Urothelium cell line (cell line): ENCODE results near the gene MED13L.
A peak's percentile ranks its signal among the peaks of the same experiment; 100 is the strongest.

ENCODE experiments used
- DNase-seq: peaks from one replicate; pipeline ENCODE4 v3.0.0; 2011; ENCODE audit warnings: low spot score, mixed read lengths
- FAIRE-seq: peaks from 2 replicates; lab custom pipeline; 2011; peaks lifted over from hg19 to GRCh38; lab: Jason Lieb, UNC

The MED13L gene

DNA sequence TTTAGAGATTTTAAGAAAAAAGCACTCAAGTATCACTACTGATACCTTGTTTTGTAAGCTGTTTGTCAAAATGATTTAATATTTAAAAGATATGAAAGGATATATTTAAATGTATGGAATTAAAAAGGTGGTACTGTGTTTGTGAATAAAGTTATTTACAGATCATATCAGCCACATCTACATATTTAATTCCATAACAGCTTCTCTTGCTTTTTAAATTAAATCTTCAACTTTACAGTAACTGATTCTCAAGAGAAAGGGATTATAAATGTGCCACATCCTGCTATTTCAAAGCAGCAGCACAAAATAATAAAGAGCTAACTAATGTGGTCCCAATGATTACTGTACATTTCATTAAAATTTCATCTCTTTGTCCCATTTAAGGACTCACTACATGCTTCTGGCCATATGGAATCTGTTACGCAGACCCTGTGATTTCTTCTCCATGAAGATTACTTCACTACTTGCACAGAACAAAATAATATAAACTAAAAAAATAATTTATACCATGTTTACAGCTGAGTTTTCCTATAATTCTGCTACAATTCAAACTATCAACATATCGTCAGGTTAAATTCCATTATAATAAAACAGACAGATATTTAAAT, 117.8 kb downstream of the MED13L start:
- FAIRE-seq (no peak), DNase-seq (no peak)

DNA sequence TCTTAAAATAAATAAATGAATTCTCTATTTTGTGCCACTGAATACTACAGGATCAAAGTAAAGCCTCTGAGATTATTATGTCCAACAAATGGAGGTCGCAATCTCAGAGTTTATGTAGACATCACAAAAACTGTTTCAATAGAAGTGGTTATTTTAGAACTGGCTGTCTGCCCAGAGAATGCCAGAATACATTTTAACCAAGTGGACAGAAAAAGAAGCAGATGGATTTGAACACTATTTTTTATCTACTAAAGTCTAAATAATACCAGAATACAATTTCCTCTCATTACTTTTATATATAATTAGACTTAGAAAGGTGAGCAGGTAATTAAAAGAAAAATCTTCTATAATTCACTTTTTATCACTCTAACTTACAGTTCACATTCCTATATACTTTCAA, 118.3 kb downstream of the MED13L start:
- DNase-seq (no peak), FAIRE-seq (no peak)

DNA sequence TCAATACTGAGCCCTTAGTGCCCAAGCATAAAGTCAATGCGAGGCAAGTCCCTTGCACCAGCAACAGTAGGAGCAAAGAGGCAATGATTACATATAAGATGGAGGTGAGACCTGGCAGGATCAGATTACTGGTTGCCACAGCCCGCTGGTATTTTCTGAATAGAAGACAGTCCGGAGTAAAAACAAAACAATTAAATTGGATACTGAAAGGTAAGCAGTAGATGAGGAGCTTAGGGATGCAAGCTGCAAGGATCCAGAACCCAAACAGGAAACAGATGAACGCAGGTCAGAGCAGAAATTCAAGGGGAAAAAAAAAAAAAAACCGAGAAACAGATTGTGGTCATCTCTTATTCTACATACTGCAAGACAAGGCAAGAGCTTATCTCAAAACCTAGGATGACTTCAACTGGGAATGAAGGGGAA, 119.6 kb downstream of the MED13L start:
- FAIRE-seq (no peak), DNase-seq (no peak)

GRCh38 chr12:116156614-116157013, 120.9 kb downstream of the MED13L start:
- DNase-seq (no peak), FAIRE-seq (no peak)

GRCh38 chr12:116155383-116155782, 122.1 kb downstream of the MED13L start:
- no peak for FAIRE-seq
- DNase-seq, result no peak

DNA sequence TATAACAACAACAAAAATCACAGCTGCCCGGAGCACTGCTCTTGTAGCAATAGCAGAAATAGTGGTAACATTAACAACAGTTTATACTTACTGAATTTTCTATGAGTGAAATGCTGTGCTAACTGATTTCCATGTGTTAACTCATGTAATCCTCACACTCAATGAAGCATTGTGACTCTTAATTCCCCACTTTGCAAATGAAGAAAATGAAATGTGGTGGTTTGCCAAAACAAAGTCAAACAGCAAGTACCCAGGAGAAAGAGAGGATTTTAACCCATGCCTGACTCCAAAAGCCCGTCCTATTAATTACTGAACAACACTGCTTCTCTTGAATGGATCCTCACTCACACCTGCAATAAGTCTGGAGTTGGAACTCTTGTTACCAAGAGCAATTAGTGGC, 123.5 kb downstream of the MED13L start:
- no peak for DNase-seq
- FAIRE-seq, result no peak

GRCh38 chr12:116153113-116153512, 124.4 kb downstream of the MED13L start:
- FAIRE-seq (no peak), DNase-seq (no peak)

DNA sequence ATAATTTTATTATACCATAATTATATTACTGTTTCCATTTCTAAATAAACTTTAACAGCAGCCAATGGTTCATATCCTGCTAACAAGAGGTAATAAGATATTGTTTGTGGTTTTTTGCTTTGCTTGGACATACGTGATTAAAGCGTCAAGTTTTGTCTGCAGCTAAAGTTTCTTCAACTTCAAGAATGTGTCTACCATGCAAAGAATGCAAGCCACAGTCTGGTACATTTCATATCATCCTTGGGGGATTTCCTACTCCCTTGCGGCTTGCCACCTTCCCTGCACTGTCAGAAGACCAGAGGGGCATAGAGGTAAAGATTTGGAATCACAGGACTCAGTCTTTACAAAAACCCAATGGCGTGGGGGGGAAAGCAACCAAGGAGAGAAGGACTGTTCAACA, 125.2 kb downstream of the MED13L start:
- FAIRE-seq (no peak), DNase-seq (peak; percentile 54)

DNA sequence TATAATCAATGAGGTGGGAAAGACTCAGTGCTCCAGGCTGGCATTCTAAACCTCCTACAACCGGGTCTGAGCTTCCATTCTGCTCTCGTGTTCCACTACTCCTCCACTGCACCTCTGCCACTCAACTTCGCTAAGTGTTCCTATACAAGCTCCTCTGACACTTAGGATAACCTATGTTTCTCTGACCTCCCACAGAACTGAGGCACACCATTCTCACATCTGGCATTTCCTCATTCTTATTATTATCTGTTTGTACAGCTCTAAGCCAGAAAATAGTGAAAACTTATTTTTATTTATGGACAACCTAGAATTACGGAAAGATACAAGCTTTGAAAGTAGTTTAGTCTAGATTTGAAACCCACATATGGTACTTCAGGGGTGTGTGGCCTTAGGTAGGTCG, 127.0 kb downstream of the MED13L start:
- no peak for FAIRE-seq

GRCh38 chr12:116150001-116150400, 127.5 kb downstream of the MED13L start:
- FAIRE-seq (no peak), DNase-seq (no peak)

More for the DNA sequence above, 127.0 kb downstream of the MED13L start:
- DNase-seq, result no peak

DNA sequence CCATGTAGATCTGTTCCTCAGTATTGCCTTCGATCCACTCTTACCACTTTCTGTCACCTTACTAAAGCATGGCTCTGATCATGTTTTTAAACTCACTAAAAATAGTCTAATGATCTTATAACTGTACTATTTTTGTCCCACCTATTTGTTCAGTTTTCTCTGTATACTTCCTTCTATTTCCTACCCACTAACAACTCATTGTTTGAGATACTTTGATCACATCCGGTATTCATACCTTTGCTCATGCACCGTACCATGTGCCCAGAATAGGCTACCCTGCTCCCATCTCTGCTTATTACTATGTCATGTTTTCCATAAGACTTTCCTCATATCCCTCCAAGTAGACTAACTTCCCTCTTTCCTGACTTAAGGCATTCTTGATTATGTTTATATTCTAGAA, 128.6 kb downstream of the MED13L start:
- no peak for FAIRE-seq

GRCh38 chr12:116146386-116146785, 131.1 kb downstream of the MED13L start:
- DNase-seq, result no peak
- FAIRE-seq, result no peak

More for the DNA sequence above, 128.6 kb downstream of the MED13L start:
- DNase-seq, result no peak

GRCh38 chr12:116145451-116145850, 132.0 kb downstream of the MED13L start:
- DNase-seq (no peak), FAIRE-seq (no peak)

DNA sequence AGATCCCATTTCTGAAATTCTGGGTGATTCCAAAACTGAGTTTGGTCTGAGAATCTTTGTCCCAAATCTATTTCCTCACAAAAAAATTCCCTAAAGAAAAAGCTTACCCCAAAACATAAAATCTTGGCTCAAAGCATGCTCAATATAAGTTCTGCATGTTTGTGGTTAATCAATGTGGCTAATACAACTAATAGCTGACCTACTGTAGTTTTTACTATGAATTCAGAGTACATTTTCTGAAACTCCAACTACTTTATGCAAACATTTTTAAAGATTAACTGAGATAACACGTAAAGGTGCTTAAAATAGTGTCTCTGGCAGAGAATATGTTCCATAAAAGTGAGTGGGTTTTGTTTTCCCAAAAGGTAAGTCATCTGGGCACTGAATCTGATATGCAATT, 133.1 kb downstream of the MED13L start:
- no peak for FAIRE-seq

DNA sequence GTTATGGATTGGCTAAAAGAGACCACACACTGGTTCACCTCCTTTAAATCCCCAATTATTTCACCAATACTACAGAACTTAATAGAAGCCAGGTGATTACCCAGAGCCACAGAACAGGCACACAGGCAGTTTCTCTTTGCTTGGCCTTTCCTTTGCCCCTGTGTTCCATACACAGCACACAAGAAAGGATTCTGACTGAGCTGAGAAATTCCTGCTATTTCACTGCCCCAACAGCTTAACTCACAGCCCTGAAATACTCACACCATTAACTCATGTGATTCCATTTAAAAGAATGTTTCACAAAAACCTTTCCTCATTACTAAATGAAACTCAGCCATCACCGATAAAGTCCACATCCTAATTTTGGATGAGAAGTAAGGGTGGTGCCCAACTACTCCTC, 133.6 kb downstream of the MED13L start:
- DNase-seq (no peak), FAIRE-seq (no peak)

More for the DNA sequence above, 133.1 kb downstream of the MED13L start:
- DNase-seq, result no peak

DNA sequence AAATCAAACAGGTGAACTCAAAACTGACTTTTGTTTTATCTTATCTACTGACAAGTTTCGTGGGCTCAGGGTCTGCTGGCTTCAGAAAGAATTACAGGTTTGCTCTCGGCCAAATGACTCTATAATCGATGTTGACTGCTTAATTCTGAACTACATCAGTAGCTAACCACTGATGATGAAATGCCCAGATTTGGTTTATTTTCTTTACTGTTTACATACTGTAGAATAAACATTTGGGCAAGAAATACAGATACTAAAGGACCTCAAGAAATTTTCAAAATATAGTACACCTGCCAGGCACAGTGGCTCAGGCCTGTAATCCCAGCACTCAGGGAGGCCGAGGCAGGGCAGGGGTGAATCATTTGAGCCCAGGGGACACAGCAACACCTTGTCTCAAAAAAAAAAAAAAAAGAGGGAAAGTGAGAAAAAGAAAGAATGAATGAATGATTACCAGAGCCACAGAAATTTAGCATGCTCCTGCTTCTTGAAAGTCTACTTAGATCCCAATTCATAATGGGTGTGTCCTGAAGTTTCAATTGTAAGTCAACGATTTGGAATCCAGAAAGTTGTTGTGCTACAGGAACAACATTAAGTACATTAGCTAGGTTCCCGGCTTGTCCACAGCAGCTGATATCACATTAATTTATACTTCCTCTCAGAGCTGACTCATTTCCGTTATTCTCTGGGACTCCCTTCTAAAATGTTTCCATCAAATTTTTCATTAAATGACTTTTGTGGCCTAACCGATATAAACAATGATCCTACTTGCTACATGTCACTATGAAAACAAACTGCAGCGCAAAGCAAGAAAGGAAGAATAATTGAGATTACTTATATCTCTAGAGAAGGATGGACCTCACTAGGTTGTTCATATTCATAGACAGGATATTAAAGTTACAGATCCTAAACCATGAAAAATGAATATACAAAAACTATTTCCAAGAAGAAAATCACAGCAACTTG, 134.3 kb downstream of the MED13L start:
- DNase-seq, result no peak

GRCh38 chr12:116141833-116142162, 135.7 kb downstream of the MED13L start:
- DNase-seq, result no peak
- no peak for FAIRE-seq

More for the DNA sequence above, 134.3 kb downstream of the MED13L start:
- no peak for FAIRE-seq

- no peak for DNase-seq
- no peak for FAIRE-seq
Observed at GRCh38 chr12:116141110-116141832, 136.2 kb downstream of the MED13L start.

- DNase-seq (no peak), FAIRE-seq (no peak)
Observed at GRCh38 chr12:116140529-116140928, 137.0 kb downstream of the MED13L start.

- FAIRE-seq, result no peak
- DNase-seq, result no peak
Observed at GRCh38 chr12:116138781-116139180, 138.7 kb downstream of the MED13L start.

DNA sequence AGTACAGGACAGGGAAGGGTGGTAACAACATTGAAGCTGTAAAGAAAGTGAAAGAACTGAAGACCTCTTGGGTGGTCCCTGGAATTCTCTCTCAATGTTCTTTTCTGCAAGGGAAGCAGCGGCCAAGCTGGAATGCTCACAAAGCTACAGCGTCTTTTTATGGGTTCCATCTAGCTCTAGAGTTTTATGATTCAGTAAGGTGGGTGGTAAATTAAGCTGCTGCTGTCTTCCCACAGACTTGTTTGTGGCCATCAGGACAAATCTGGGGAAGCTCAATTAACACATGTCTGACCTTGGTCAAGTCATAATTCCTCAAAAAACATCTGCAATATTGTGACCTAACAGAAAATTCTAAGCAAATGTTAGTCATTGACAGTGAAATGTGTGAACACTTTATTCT, 139.1 kb downstream of the MED13L start:
- DNase-seq, result peak; percentile 27
- FAIRE-seq, result no peak

GRCh38 chr12:116137318-116137717, 140.2 kb downstream of the MED13L start:
- FAIRE-seq (no peak), DNase-seq (no peak)
